ENCODE results near the gene TESK2.

DNA sequence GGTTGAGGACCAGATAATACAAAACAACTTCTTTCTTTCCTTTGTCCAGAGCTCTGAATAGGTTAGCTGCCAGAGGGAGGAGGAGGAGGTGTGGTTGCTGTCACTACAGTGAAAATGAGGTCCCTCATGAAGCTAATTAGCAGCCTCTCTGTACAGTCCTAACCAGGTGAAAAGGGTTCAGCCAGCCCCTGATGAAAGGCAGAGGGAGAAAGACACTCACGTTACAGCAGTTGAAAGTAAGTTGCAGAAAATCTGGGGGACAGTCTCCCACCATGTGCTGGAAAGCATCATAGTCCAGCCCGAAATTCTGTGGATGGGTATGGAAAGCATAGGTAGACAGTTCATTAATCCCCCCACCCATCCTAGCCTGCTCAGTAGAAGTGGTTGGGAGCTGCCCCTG, 144.5 kb downstream of the TESK2 start:
- TF ChIP-seq EP300 (IDR thresholded peaks at IDR 0.05) (no peak), POLR2A (IDR thresholded peaks at IDR 0.05) (no peak)
- TF ChIP-seq, protein P1, sequence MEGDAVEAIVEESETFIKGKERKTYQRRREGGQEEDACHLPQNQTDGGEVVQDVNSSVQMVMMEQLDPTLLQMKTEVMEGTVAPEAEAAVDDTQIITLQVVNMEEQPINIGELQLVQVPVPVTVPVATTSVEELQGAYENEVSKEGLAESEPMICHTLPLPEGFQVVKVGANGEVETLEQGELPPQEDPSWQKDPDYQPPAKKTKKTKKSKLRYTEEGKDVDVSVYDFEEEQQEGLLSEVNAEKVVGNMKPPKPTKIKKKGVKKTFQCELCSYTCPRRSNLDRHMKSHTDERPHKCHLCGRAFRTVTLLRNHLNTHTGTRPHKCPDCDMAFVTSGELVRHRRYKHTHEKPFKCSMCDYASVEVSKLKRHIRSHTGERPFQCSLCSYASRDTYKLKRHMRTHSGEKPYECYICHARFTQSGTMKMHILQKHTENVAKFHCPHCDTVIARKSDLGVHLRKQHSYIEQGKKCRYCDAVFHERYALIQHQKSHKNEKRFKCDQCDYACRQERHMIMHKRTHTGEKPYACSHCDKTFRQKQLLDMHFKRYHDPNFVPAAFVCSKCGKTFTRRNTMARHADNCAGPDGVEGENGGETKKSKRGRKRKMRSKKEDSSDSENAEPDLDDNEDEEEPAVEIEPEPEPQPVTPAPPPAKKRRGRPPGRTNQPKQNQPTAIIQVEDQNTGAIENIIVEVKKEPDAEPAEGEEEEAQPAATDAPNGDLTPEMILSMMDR (IDR thresholded peaks at IDR 0.05): no peak

Data from suprapubic skin (tissue), 3 donors.